Body of pancreas (tissue), 4 donors: Measurements from ENCODE around the gene BEST2. TPM values are rescaled to one million over a fixed set of nuclear protein-coding genes. Genes with fewer than 3 reads are reported as not detected.

Source experiments
- ATAC-seq: fragments of 150-250 bp; one replicate; pipeline ENCODE4 v1.9.1; 2016
- DNase-seq, 4 donors: peaks; one replicate each; pipeline ENCODE4 v3.0.0-alpha.2; 2019
- H3K27ac ChIP-seq, 4 donors: fragments of 200-600 bp; sonication (generic); 1 replicate in 3 of 4; 2 replicates in 1 of 4; pipeline versions ENCODE4 v1.5.1 to v1.6.1; 2016 to 2019; ENCODE audit warnings: mild to moderate bottlenecking in 1 of 4, mixed read lengths in 1 of 4, moderate library complexity in 1 of 4
- H3K27me3 ChIP-seq, 2 donors: fragments of 200-600 bp; sonication (generic); one replicate each; pipeline ENCODE4 v1.6.0; 2016; ENCODE audit warnings: mild to moderate bottlenecking in 1 of 2
- H3K36me3 ChIP-seq, 2 donors: fragments of 200-600 bp; sonication (generic); replicated peaks in 1 of 2; 2 replicates each; pipeline ENCODE4 v1.5.1; 2016; ENCODE audit warnings: low read depth in 2 of 2; ENCODE audit not compliant: insufficient read depth in 1 of 2
- H3K4me1 ChIP-seq: fragments of 200-600 bp; sonication (generic); one replicate; pipeline ENCODE4 v1.6.0; 2016
- H3K4me3 ChIP-seq, 2 donors: fragments of 200-600 bp; sonication (generic); 1 replicate in 1 of 2; 2 replicates in 1 of 2; pipeline ENCODE4 v1.5.1; 2016 to 2019
- H3K9me3 ChIP-seq, 3 donors: fragments of 200-600 bp; sonication (generic); 1 replicate in 2 of 3; 2 replicates in 1 of 3; pipeline ENCODE4 v1.5.1; 2016
- POLR2A ChIP-seq, 3 donors: fragments of 450-650 bp; IDR thresholded peaks; one replicate each; pipeline ENCODE4 v1.6.1; 2016; ENCODE audit warnings: antibody characterized with exemption in 3 of 3, mild to moderate bottlenecking in 2 of 3
- WGBS, 2 donors: methylation state at CpG; one replicate each; pipeline ENCODE4 v1.1.5; 2017; 5-methylcytosine and 5-hydroxymethylcytosine counted together
- intact Hi-C: fragments of 100-400 bp; cut with DNase I; formaldehyde crosslinking; loops from one replicate; pipeline ENCODE4 v1.15.1; 2023
- total RNA-seq, 2 donors: library from RNA; depleted of rRNA; stranded (reverse); fragments of >200 nt; gene quantifications; one replicate each; pipeline ENCODE4 v1.1.0, GENCODE V29; 2016
- TF ChIP-seq, protein P1 (sequence below), 7 experiments: fragments of 450-650 bp in 4 of 7; fragments of 200-600 bp in 3 of 7; sonication (generic) in 3 of 7; IDR thresholded peaks; one replicate each; pipeline ENCODE4 v1.5.1; 2016 to 2019; ENCODE audit warnings: antibody characterized with exemption in 7 of 7

Gene BEST2
- total RNA-seq, 2 donors from 2014 or later: not detected

DNA sequence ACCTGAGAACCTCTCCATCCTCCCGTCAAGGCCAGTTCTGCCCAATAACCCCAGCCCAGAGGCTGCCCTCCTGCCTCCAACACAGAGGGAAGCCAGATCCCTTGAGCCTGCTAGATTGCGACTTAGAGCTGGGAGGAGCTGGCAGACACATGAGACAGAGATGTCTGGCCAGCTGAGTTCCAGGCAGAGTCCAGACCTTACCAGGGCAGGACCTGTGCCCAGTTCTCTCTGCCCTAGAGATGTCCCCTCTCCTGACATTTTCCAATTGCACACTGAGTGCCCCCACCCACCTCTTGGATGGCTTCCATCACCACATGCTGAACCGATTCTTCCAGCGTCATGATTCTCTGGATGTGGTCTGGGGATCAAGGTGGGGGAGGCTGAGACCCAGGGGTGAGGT, 20.7 kb downstream of the BEST2 start:
- no peak for DNase-seq
- WGBS, 2 donors: 78 to 90% methylated on average over 2 to 4 of the region's 4 CpGs
- no peak for ATAC-seq
- peaks cover 16% of the 10 kb centered on the region for H3K4me1 ChIP-seq
- no peaks in the 10 kb centered on the region for H3K9me3 ChIP-seq
- H3K36me3 ChIP-seq: peaks cover 0 to 8% of the 10 kb centered on the region in 2 donors
- no peak for TF ChIP-seq POLR2A (IDR thresholded peaks at IDR 0.05)
- TF ChIP-seq, protein P1, sequence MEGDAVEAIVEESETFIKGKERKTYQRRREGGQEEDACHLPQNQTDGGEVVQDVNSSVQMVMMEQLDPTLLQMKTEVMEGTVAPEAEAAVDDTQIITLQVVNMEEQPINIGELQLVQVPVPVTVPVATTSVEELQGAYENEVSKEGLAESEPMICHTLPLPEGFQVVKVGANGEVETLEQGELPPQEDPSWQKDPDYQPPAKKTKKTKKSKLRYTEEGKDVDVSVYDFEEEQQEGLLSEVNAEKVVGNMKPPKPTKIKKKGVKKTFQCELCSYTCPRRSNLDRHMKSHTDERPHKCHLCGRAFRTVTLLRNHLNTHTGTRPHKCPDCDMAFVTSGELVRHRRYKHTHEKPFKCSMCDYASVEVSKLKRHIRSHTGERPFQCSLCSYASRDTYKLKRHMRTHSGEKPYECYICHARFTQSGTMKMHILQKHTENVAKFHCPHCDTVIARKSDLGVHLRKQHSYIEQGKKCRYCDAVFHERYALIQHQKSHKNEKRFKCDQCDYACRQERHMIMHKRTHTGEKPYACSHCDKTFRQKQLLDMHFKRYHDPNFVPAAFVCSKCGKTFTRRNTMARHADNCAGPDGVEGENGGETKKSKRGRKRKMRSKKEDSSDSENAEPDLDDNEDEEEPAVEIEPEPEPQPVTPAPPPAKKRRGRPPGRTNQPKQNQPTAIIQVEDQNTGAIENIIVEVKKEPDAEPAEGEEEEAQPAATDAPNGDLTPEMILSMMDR (IDR thresholded peaks at IDR 0.05): no peak
- no peak overlapping the region for H3K27ac ChIP-seq
- no peaks in the 10 kb centered on the region for H3K27me3 ChIP-seq
- intact Hi-C loops: no loop called here
- no peak overlapping the region for H3K4me3 ChIP-seq

DNA sequence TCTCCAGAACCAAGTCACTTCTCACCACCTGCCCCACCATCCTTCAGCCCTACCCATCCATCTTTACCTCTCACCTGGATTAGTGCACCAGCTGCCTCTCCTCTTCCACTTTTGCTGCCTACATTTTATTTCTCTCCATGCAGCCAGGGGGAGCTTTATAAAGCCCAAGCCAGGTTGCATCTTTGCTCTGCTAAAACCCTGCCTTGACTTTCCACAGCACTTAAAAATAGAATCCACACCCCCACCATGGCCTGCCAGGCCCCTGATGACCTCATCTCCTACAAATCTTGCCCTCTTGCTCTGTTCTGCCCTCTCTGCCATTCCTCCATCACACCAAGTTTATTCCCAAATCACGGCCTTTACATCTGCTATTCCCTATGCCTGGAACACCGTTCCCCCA, 22.0 kb downstream of the BEST2 start:
- intact Hi-C loops: no loop called here
- peaks cover 0 to 8% of the 10 kb centered on the region in 2 donors for H3K36me3 ChIP-seq
- ATAC-seq (no peak), DNase-seq (no peak)
- H3K4me3 ChIP-seq: no peak overlapping the region
- H3K27ac ChIP-seq: no peak overlapping the region
- peaks cover 21% of the 10 kb centered on the region for H3K4me1 ChIP-seq
- 88 to 92% methylated on average over 2 of the region's 2 CpGs for WGBS, 2 donors
- no peaks in the 10 kb centered on the region for H3K27me3 ChIP-seq
- no peaks in the 10 kb centered on the region for H3K9me3 ChIP-seq
- TF ChIP-seq, protein P1 (IDR thresholded peaks at IDR 0.05): peak in 1 of 7 experiments; percentile 15
- no peak for TF ChIP-seq POLR2A (IDR thresholded peaks at IDR 0.05)

DNA sequence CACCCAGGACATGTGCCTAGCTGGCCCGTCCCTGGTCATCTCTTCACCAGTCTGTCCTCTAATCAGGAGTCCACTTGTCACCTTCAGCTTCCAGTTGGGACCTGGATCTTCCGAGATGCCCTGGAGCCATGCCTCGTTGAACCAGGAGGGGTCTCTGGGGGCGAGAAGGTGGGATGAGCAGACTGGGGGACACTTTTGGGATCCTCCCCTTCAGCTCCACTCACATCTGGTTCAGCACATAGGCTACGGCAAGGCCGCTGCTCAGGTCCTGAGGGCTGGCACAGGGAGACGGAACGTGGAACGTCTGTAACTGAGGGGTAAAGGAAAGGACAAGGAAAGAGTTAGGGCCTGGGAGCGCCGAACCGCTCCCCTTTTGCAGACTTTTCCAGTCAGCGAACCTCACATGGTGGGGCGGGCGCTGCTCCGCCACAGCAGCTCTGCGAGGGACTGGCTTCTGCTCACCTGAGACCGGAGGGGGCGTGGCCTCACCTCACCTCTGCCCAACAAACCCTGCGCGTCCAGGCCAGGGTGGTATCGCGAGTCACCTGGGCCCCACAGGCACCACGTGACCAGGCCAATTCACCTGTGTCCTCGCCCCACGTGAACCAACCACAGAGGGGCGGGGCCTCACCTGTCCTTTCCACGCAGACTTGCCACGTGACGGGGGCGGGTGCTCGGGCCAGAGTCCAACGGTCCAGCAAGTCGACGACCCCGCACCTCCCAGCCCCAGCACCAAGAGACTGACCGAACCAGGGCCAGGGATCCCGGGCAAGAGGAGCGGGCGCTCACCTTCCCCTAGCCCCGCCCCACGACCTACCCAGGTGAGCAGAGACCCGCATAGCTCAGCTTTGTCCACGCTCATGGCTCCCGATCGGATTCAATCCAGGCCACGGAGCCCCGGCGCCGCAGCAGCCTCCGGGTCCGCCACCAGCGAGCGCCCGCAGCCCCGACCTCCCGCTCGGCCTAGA, 23.3 kb downstream of the BEST2 start, which contains the start of gene HOOK2:
Gene HOOK2, minus strand, starts transcription at position 965 of the 968 bp plus-strand sequence. Its CDS starts 103 bp downstream, at position 862.
- WGBS, 2 donors: 5 to 29% methylated on average over 9 to 52 of the region's 58 CpGs
- H3K4me3 ChIP-seq: peak within 1 kb of the TSS in 1 of 2 donors; percentile 22
- intact Hi-C loops: no loop called here

DNA sequence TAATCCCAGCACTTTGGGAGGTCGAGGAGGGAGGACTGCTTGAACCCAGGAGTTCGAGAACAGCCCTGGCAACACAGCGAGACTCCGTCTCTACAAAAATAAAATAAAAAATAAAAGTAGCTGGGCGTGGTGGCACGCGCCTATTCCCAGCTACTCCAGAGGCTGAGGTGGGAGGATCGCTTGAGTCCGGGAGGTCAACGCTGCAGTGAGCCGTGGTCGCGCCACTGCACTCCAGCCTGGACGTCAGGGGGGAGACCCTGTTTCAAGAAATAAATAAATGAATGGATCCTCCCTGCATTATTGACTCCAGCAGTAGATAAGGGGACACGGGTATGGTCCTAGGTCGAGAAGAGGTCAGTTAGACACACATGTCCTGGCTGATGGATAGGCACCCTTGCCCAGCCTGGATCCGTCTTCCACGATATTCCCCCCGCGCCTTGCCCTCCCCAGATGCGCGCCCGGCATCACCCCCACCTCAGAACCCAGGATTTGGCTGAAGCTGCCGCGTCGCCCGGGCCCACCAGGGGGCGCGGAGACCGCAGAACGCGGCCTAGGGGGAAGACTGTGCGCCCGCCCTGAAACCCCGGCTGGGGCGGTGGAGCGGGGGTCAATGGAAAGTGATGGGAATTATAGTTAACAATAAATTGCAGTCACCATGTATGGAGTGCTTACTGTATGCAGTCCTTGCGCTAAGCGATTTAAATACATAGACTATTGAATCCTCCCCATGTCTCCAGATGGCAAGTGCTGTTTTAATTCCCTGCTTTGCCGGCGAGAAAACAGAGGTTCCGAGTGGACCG, 25.8 kb downstream of the BEST2 start:
- peaks cover 40% of the 10 kb centered on the region for H3K4me1 ChIP-seq
- 10 to 14% methylated on average over 29 to 43 of the region's 43 CpGs for WGBS, 2 donors
- TF ChIP-seq, protein P1 (IDR thresholded peaks at IDR 0.05): peak; percentile 92 to 96 (median 94)
- no peak for TF ChIP-seq POLR2A (IDR thresholded peaks at IDR 0.05)
- ATAC-seq: peak; percentile 40
- H3K9me3 ChIP-seq: no peaks in the 10 kb centered on the region
- intact Hi-C loops: no loop called here
- peak; percentile 81 to 86 (median 82) for DNase-seq
- H3K27me3 ChIP-seq: no peaks in the 10 kb centered on the region
- peak overlapping the region; percentile 87 to 100 (median 96) for H3K27ac ChIP-seq
- peak overlapping the region; percentile 32 to 73 for H3K4me3 ChIP-seq
- H3K36me3 ChIP-seq: no peaks in the 10 kb centered on the region

More for the DNA sequence above, 23.3 kb downstream of the BEST2 start, which contains the start of gene HOOK2:
- Histone ChIP-seq H3K9me3 (no peaks in the 10 kb centered on the region), H3K27ac (peak within 1 kb of the TSS; percentile 93 to 100 (median 99)), H3K4me1 (peaks cover 31% of the 10 kb centered on the region), H3K36me3 (peaks cover 0 to 5% of the 10 kb centered on the region in 2 donors), H3K27me3 (no peaks in the 10 kb centered on the region)
- TF ChIP-seq, protein P1 (IDR thresholded peaks at IDR 0.05): peak in 1 of 7 experiments; percentile 27
- peak; percentile 63 to 82 (median 78) for TF ChIP-seq POLR2A (IDR thresholded peaks at IDR 0.05)
- DNase-seq: peak; percentile 98 to 100 (median 100)
- peak; percentile 79 for ATAC-seq
